Measurements from ENCODE around the gene ZSCAN5B.
A peak's percentile ranks its signal among the peaks of the same experiment; 100 is the strongest.
"Not testable (repeated sequence)": the region's sequence is repeated elsewhere in the genome, so short reads cannot be mapped to it uniquely, and the experiment has no call there.

Gene ZSCAN5B, protein sequence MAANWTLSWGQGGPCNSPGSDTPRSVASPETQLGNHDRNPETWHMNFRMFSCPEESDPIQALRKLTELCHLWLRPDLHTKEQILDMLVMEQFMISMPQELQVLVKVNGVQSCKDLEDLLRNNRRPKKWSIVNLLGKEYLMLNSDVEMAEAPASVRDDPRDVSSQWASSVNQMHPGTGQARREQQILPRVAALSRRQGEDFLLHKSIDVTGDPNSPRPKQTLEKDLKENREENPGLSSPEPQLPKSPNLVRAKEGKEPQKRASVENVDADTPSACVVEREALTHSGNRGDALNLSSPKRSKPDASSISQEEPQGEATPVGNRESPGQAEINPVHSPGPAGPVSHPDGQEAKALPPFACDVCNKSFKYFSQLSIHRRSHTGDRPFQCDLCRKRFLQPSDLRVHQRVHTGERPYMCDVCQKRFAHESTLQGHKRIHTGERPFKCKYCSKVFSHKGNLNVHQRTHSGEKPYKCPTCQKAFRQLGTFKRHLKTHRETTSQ

GRCh38 chr19:56197646-56198045 lies at the start of gene ZSCAN5B:
Gene ZSCAN5B, minus strand, starts transcription at chr19:56197783. Its CDS starts 4,731 bp downstream, at chr19:56193052.
- not testable (repeated sequence) for DNase-seq (ENCODE audit: low spot score)

DNA sequence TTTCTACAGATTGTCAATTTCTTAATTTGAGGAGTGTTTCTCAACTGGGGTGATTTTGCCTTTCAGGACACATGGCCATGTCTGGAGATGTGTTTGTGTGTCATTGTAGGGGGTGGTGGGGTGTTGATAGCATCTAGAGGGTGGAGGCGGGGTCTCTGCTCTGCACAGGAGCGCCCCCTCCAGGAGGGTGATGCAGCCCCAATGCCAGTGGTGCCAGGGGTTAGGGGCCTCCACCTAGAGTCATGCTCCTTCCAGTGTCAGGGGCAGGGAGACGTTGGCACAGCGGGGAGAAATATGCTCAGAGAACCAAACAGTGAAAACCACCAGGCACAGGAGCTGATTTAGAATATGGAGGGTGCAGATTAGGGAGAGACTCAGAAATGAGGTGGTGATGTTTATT lies 48.2 kb upstream of the ZSCAN5B start:
- not testable (repeated sequence) for FAIRE-seq; DNase-seq (ENCODE audit: low spot score)

More at GRCh38 chr19:56197646-56198045, at the start of gene ZSCAN5B:
- FAIRE-seq: not testable (repeated sequence)

DNA sequence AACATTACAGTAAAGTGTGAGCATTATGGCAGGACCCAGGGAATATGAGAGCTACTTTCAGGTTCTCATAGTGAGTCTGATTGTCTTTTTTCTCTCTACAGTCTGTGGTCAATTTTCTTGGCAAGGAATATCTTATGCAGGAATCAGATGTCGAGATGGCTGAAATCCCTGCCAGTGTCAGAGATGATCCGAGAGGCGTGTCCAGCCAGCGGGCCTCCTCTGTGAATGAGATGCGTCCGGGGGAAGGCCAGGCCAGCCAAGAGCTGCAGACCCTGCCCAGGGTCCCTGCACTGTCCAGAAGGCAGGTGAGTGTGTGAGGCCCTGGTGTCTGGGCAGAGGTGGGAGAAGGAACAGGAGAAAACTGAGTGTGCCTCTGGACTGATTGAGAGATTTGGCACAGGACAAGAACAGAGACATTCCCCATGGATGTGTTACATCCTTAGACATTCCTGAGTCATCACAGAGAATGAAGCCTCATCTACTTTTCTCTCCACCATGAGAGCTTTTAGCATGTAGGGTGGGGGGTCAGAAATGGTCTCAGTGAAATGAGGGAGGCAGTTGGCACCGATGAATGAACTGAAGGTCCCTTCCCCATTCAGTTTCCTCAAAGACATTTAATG lies 47.6 kb upstream of the ZSCAN5B start:
- DNase-seq (ENCODE audit: low spot score) (peak; percentile 14), FAIRE-seq (no peak)

DNA sequence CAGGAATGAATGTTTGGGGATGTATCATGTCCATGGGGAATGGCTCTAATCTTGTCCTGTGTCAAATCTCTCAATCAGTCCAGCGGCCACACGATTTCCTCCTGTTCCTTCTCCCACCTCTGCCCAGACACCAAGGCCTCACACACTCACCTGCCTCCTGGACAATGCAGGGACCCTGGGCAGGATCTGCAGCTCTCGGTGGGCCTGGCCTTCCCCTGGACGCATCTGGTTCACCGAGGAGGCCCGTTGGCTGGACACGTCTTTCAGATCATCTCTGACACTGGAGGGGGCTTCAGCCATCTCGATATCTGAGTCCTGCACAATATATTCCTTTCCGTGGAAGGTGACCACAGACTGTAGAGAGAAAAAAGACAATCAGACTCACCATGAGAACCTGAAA lies 25.9 kb upstream of the ZSCAN5B start:
- DNase-seq (ENCODE audit: low spot score) (no peak), FAIRE-seq (no peak)

DNA sequence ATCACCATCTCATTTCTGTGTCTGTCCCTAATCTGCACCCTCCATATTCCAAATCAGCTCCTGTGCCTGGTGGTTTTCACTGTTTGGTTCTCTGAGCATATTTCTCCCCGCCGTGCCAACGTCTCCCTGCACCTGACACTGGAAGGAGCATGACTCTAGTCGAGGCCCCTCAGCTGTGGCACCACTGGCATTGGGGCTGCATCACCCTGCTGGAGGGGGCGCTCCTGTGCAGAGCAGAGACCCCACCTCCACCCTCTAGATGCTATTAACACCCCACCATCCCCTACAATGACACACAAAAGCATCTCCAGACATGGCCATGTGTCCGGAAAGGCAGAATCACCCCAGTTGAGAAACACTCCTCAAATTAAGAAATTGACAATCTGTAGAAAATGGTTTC lies 25.3 kb upstream of the ZSCAN5B start:
- no peak for FAIRE-seq

DNA sequence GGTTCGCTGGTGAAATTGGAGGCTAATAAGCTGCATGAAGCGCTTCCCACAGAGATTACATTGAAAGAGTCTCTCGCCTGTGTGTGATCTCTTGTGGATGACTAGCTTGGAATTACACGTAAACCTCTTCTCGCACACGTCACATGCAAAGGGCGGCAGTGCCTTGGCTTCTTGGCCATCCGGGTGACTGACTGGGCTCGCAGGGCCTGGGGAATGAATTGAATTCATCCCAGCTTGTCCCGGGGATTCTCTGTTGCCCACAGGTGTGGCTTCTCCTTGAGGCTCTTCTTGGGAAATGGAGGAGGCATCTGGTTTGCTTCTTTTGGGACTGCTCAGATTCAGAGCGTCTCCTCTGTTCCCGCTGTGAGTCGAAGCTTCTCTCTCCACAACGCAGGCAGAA lies 24.3 kb upstream of the ZSCAN5B start:
- no peak for FAIRE-seq
- no peak for DNase-seq (ENCODE audit: low spot score)

More for the DNA sequence above, 25.3 kb upstream of the ZSCAN5B start:
- DNase-seq (ENCODE audit: low spot score): no peak

- not testable (repeated sequence) for DNase-seq (ENCODE audit: low spot score); FAIRE-seq
Measured at GRCh38 chr19:56221442-56221841, 23.9 kb upstream of the ZSCAN5B start.

- DNase-seq (ENCODE audit: low spot score) (no peak), FAIRE-seq (no peak)
Measured at GRCh38 chr19:56218961-56219360, 21.4 kb upstream of the ZSCAN5B start.

DNA sequence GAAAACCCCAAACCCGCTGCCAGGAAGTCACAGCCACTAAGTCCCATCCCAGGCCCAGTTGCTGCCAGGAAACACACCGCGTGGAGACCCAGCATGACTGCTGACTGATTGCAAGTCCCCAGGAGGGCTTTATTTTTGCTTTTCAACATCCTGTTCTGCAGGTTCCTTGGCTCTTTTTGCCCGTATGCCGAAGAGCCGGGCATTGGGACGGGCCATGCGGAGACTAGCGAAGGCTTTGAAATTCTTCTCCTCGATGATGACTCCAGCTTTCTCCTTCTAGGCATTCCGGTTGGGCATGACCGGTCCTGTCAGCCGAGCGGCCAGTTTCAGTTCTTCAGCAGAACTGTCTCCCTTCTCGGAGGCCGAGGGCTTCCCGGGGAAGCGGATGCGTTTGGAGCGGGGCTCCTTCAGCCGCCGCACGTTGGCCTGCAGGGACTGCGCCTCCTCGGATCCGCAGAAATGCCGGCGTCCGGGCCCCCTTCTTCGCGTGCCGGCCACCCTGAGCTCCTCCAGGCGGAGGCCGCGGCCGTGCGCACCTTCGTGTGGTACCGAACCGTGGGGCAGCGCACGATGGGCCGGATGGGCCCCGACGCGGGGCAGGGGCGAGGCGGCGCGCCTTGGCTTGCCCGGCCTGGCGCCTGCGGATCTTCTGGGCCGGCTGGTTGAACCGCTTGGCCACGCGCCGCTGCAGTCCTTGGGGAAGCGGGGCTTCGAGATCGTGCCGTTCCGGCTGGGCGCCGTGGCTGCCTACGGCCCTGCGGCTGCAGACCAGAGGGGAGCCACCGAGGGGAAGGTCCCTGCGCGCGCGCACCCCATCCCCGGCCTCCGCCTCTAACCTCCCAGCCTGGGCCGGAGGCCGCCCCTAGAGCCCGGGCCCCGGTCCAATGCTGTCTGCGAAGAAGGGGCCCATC lies 19.7 kb upstream of the ZSCAN5B start:
- FAIRE-seq (no peak), DNase-seq (ENCODE audit: low spot score) (no peak)

GRCh38 chr19:56211718-56212117 lies 14.1 kb upstream of the ZSCAN5B start:
- no peak for FAIRE-seq
- no peak for DNase-seq (ENCODE audit: low spot score)

GRCh38 chr19:56210036-56210435 lies 12.5 kb upstream of the ZSCAN5B start:
- FAIRE-seq; DNase-seq (ENCODE audit: low spot score): not testable (repeated sequence)

GRCh38 chr19:56209091-56209490 lies 11.5 kb upstream of the ZSCAN5B start:
- peak; percentile 22 for DNase-seq (ENCODE audit: low spot score)
- FAIRE-seq: no peak

DNA sequence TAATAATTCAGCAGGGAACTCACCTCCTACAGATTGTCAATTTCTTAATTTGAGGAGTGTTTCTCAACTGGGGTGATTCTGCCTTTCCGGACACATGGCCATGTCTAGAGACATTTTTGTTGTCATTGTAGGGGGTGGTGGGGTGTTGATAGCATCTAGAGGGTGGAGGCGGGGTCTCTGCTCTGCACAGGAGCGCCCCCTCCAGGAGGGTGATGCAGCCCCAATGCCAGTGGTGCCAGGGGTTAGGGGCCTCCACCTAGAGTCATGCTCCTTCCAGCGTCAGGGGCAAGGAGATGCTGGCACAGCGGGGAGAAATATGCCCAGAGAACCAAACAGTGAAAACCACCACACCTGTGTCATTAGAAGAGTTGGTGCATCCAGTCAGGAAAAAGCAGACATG lies 10.0 kb upstream of the ZSCAN5B start:
- DNase-seq (ENCODE audit: low spot score); FAIRE-seq: not testable (repeated sequence)

- DNase-seq (ENCODE audit: low spot score) (no peak), FAIRE-seq (no peak)
Measured at GRCh38 chr19:56201973-56202372, 4.4 kb upstream of the ZSCAN5B start, which contains the start of gene ZSCAN5C. Gene ZSCAN5C, plus strand, starts transcription at chr19:56202273. Its CDS starts 3,641 bp downstream, at chr19:56205914.

GRCh38 chr19:56199687-56200086 lies 2.1 kb upstream of the ZSCAN5B start:
- DNase-seq (ENCODE audit: low spot score) (no peak), FAIRE-seq (no peak)

- no peak for FAIRE-seq
- no peak for DNase-seq (ENCODE audit: low spot score)
Measured at GRCh38 chr19:56193981-56194640, 3.5 kb downstream of the ZSCAN5B start.

DNA sequence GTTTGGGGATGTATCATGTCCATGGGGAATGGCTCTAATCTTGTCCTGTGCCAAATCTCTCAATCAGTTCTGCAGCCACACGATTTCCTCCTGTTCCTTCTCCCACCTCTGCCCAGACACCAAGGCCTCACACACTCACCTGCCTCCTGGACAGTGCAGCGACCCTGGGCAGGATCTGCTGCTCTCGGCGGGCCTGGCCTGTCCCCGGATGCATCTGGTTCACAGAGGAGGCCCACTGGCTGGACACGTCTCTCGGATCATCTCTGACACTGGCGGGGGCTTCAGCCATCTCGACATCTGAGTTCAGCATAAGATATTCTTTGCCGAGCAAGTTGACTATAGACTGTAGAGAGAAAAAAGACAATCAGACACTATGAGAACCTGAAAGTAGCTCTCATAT lies 5.9 kb downstream of the ZSCAN5B start:
- DNase-seq (ENCODE audit: low spot score) (no peak), FAIRE-seq (no peak)

DNA sequence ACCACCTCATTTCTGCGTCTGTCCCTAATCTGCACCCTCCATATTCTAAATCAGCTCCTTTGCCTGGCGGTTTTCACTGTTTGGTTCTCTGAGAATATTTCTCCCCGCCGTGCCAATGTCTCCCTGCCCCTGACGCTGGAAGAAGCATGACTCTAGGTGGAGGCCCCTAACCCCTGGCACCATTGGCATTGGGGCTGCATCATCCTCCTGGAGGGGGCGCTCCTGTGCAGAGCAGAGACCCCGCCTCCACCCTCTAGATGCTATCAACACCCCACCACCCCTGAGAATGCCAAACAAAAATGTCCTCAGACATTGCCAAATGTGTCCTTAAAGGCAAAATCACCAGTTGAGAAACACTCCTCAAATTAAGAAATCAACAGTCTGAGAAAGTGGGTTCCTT lies 6.5 kb downstream of the ZSCAN5B start:
- FAIRE-seq: no peak
- no peak for DNase-seq (ENCODE audit: low spot score)

GRCh38 chr19:56189785-56190184 lies 7.8 kb downstream of the ZSCAN5B start:
- FAIRE-seq (no peak), DNase-seq (ENCODE audit: low spot score) (no peak)

GRCh38 chr19:56177564-56178243 lies 19.9 kb downstream of the ZSCAN5B start:
- FAIRE-seq: no peak

More at GRCh38 chr19:56177564-56178243, 19.9 kb downstream of the ZSCAN5B start:
- no peak for DNase-seq (ENCODE audit: low spot score)
